Measurements from ENCODE around the gene NTRK2.

GRCh38 chr9:84838879-84839278 lies 169.3 kb downstream of the NTRK2 start:
- TF ChIP-seq CTCF (IDR thresholded peaks at IDR 0.05; ENCODE audit: borderline replicate concordance, extremely low read depth, low read length, poor library complexity, severe bottlenecking): no peak
- no peak for TF ChIP-seq EZH2 (IDR thresholded peaks at IDR 0.05; ENCODE audit: borderline replicate concordance, low read depth, low read length, severe bottlenecking)
